GM20431 (cell line): ENCODE data around the gene GORAB.

Experiments
- in situ Hi-C: fragments of 300-500 bp; cut with MseI, MboI; formaldehyde crosslinking; loops from one replicate; pipeline ENCODE4 v1.15.0; 2020; ENCODE audit warnings: low sequenced_read_pairs; ENCODE audit not compliant: unreplicated experiment

Gene GORAB

DNA sequence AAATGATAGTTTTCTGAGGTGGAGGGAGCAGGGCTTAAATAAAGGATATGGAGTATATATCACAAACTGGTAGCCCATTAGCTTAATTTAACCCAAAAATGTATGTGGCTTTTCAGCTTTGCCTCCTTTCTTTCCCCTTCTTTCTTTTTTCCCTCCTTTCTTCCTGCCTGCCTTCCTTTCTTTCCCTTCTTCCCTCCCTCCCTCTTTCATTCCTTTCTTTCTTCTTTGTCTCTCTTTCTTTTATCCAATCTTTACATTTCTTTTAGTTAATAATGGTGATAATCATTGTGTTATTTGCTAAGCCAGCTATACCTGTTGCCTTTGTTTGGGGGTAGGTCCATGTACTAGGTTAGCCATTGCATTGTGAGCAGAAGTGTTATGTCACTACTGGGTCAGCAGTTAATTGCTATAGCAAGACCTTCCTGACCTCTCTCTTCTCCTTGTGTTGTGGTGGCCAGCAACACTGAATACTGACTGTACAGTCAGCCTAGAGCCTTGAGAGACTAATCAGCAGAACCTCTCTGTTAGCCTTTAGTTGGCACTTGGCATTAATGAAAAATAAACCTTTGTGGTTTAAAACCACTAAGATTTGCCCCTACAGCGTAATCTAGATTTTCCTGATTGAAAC lies 5.1 kb downstream of the GORAB start:
- in situ Hi-C loops = no loop called here

DNA sequence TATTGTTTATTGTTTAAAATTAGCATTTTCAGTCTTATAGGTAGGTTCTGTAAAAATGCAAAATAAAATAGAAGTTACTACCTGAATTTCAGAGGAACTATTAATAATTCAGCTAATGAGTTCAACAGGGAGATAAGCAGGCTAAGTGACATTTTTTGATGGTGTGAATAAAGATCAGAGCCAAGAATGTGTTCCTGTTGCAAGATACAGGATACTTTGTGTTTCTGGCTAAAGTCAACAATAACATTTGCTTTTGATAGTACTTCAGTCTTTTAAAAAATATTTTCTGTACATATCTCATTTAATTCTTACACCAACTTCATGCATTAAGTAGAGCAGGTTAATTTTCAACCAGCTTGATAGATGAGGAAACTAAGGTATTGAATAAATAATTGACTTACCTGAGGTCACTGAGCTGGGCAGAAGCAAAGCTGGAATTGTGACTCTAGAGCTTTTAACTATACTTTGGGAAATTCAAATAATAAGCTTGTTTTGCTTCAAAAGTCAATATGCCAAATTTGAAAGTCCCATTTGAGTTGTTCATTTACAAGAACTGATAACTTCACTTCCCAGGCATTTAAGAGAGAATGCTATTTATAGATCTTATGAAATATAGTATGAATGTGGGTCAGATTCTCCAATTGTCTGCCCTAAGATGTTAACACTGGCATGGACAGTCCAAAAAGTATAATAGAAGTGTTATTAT lies 6.0 kb downstream of the GORAB start:
- in situ Hi-C loops = no loop called here

- in situ Hi-C loops = no loop called here
Observed at GRCh38 chr1:170538687-170539086, 6.7 kb downstream of the GORAB start.

GRCh38 chr1:170539154-170539553 lies 7.2 kb downstream of the GORAB start:
- in situ Hi-C loops = no loop called here

GRCh38 chr1:170544624-170545023 lies 12.7 kb downstream of the GORAB start:
- in situ Hi-C loops = no loop called here

- in situ Hi-C loops = no loop called here
Observed at GRCh38 chr1:170545476-170545875, 13.5 kb downstream of the GORAB start.

DNA sequence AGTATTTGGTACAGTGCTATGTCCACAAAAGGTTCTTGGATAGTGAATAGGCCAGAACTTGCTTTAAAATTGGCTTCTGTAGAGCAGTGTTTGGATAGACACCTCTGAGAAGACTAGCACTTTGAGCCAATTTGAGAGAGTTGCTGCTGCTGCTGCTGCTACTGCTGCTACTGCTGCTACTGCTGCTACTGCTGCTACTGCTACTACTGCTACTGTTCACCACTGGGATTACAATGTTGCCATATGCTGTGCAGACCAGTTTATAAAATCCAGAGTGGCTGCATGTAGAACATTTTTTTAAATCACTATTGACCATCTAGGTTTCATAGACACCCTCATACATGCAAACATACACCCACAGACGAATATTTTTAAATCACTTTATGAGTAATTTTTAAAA lies 15.3 kb downstream of the GORAB start:
- in situ Hi-C loops = no loop called here

- in situ Hi-C loops = no loop called here
Observed at GRCh38 chr1:170548497-170548896, 16.5 kb downstream of the GORAB start.

GRCh38 chr1:170555370-170555769 lies 23.4 kb downstream of the GORAB start:
- in situ Hi-C loops = no loop called here

DNA sequence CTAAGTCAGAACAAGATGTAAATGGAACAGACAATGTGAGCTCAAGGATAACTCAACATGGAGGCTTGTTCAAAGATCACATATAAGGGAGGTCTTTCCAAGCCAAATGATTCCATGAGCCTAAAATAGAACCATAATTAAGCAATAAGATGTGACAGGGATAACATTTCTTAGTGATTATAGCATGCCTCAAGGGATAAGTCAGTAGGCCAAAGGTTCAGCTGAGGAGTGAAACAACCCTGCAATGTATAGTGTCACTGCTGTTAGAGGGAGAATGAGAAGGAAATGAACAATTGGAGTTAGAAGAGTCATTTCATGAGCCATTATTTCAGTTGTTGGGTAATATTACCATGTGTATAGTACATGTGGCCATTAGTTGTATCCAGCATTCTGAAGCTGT lies 25.0 kb downstream of the GORAB start:
- in situ Hi-C loops = no loop called here

DNA sequence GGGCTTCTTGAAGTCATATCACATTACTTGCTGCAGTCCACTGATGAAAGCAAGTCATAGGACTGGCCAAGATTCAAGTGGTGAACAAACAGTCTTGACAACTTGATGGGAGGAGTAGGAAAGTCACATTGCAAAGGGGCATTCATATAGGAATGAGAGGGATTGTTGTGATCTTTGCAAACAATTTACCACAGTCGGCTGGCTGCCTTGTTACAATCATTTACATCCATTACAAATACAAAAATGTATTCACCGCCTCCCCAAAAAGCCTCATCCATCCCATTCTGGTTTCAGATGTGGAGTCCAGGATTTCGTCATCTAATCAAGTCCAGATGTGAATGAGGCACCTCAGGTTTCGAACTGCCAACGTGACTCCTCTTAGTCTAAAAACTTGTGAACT lies 26.8 kb downstream of the GORAB start:
- in situ Hi-C loops = no loop called here

DNA sequence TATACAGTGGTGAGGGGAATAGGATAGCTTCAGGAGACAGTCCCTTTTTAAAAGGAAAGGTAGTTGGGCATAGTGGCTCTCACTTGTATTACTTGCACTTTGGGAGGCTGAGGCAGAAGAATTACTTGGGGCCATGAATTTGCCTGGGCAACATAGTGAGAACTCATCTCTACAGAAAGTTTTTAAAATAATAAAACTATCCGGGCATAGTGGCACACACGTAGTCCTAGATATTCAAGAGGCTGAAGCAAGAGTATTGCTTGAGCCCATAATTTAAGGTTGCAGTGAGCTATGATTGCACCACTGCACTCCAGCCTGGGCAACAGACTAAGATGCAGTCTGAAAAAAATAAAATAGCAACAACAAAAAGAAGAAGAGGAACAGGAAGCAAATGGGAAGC lies 27.2 kb downstream of the GORAB start:
- in situ Hi-C loops = no loop called here

DNA sequence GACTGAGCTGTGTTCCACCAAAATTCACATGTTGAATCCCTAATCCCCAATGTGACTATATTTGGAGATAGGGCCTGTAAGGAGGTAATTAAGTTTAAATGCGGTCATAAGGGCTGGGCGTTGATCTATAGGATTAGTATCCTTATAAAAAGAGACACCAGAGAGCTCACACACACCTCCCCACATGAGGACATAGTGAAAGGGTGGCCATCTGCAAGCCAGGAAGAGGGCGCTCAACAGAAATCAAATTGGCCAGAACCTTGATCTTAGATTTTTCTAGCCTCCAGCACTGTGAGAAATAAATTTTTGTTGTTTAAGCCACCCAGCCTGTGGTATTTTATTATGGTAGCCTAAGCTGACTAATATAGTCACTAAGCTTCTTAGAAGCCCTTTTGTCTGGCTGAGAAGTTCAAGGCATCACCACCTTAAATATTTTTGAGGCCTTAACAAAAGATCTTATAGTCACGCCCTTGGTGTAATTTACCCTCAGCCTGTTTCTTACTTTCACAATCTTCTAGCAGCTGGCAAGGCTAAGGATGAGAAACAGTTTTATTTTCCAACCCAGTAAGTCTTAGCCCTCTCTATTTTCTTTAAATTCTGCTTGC lies 28.8 kb downstream of the GORAB start:
- in situ Hi-C loops = no loop called here

- in situ Hi-C loops = no loop called here
Observed at GRCh38 chr1:170562646-170563338, 30.8 kb downstream of the GORAB start.

- in situ Hi-C loops = no loop called here
Observed at GRCh38 chr1:170567214-170567613, 35.2 kb downstream of the GORAB start.

GRCh38 chr1:170568197-170568596 lies 36.2 kb downstream of the GORAB start:
- in situ Hi-C loops = no loop called here

DNA sequence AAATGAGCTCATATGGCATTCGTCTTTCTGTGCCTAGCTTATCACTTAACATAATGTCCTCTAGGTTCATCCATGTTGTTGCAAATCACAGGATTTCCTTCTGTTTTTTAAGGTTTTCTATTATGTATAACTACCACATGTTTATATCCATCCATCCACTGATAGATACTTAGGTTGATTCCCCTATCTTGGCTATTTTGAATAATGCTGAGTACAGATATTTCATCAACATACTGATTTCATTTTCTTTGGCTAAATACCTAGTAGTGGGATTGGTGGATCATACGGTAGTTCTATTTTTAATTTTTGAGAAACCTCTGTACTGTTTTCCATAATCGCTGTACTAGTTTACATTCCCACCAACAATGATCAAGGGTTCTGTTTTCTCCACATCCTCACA lies 45.0 kb downstream of the GORAB start:
- in situ Hi-C loops = no loop called here

DNA sequence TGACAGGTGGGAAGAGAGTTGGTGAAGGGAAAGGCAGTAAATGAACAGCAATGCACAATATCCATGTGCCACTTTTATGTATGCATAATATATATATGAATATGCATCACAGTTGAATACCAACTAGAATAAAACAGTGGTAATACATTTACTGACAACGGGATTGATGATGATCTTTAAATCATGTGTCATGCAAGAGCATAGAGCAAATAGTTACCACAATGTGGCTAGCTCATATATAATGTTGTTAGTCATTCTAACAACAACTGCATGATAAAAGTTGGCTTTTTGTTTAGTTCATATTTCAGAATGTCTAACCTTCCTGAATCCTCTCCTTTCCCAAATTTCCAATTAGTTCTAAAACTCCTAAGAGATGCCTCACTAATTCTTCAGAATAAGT lies 46.4 kb downstream of the GORAB start:
- in situ Hi-C loops = no loop called here

GRCh38 chr1:170580636-170581440 lies 48.9 kb downstream of the GORAB start:
- in situ Hi-C loops = no loop called here

DNA sequence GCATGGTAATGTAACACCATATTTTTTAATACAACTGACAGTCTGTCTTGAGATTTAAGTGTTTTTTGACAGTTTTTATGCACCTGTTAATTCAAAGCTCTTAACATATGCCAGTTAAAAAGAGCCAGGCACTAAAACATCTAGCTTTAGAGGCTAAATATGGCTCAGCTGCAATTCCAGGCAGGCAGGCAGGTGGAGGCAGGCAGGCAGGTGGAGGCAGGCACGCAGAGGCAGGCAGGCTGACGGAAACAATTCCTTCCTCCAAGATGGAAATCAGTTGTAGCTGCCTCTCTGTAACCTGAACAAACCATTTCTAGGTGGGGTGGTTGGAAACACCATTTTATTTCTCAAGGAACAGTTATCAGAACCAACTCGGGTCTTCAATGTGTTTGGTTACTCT lies 51.2 kb downstream of the GORAB start:
- in situ Hi-C loops = no loop called here
